NCI-H2227 treated with DMSO at 0.1 percent for 48 hours (cell line): Measurements from ENCODE around the gene EFHC2.

ENCODE experiments used
- DNase-seq: peaks from one replicate; lab custom pipeline; 2025; lab: John Stamatoyannopoulos, UW

EFHC2 gene

DNA sequence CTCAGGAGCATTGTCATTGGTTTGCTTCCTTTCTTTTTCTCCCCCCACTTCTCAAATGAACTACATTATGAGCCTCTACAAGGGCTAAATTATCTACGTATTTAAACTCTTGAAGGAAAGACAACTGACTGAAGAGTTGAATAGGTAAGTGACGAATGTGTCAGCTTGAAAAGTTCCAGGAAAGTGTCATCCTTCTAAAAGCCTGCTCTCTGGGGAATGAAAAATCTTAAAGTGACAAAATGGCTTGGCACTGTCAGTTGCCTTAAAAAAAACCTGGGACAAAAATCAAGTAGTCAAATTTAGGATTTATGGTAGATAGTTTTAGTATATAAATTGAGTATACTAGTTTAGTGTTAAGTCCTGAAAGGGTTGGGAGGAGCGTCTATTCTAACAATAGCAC lies 196.3 kb downstream of the EFHC2 start:
- DNase-seq = no peak

- DNase-seq = no peak
These were observed 199.1 kb downstream of the EFHC2 start for GRCh38 chrX:44144177-44144945.

DNA sequence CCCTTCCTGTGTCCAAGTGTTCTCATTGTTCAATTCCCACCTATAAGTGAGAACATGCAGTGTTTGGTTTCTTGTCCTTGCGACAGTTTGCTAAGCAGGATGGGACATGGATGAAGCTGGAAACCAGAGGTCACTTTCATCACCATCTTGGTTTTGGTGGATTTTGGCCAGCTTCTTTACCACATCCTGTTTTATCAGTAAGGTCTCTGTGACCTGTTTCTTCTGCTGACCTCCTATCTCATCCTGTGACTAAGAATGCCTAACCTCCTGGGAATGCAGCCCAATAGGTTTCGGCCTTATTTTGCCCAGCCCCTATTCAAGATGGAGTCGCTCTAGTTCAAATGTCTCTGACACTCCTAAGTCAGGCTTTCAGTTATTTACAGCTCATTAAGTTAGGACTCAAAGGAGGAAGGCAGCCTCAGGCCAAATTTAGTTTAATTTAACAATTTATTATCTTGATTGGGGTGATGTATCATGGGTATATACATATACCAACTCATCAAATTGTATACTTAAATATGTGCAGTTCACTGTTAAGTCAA lies 200.3 kb downstream of the EFHC2 start:
- no peak for DNase-seq

- no peak for DNase-seq
These were observed 213.3 kb downstream of the EFHC2 start for GRCh38 chrX:44130189-44130588.

GRCh38 chrX:44113337-44113736 lies 230.1 kb downstream of the EFHC2 start:
- no peak for DNase-seq

- DNase-seq = no peak
These were observed 236.6 kb downstream of the EFHC2 start for GRCh38 chrX:44106864-44107263.

DNA sequence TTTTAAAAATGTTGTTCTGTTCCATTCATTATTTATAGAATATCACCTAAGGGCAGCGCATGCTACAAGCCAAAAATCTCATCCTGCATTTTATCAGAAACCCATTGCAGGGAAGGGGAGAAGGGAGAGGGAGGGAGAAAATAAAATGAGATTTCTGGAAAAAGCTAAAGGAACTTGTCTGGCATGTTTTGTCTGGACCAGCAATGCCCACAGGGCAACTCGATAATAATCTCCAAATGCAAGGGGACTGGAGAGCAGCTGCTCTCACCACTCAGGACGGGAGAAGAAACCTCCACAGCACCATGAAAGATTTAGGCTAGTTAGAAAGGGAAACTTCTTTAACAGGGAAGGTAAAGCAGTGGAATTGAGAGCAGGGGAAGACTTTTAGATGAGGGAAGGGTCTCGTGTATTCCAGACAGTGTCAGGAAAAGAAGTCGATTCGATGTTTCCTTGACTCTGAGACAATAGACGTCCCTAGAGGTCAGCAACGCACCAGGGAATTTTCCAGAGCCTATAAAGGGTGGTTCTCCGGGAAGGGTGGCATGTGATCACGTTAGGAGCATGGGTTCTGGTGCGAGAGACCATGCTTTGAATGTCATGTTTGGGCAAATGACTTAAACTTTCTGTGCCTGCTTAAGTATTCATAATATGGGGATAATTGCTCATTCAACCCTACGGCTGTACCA lies 238.1 kb downstream of the EFHC2 start:
- DNase-seq = no peak

DNA sequence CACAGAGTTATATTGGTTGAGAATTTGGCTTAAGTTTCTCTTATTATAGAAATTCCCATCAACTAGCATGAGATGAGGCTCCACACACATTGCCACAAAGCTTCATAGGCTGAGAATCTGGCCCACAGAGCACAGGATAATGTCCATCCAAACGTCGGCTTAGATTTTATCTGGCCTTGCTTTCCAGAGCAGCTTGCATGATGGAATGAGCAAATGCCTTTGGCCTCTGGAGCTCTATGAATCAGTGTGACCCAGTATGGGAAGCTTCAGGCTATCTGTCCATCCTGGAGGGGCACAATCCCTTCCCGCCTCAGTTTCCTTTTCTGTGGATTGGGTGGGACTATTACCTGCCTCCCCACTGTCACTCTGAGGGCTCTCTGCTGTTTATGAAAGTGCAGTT lies 238.8 kb downstream of the EFHC2 start:
- no peak for DNase-seq

DNA sequence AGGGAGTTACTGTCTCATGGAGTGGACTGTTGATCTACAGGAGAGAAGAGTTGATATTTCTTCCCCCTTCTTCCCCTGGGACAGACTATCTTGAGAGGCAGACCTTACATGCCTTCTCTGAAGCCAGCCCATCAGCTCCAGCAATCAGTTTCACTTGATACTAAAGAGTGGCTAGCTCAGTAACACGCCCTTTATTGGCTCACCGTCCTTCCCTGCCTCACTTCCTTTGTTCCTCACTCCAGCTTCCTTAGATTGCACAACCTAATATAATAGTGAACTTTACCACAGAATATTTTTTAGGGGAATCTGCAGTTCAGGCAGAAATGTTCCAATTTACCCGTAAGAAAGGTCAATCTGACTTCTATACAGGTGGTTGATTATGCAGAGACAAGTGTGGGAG lies 242.2 kb downstream of the EFHC2 start:
- DNase-seq = no peak

DNA sequence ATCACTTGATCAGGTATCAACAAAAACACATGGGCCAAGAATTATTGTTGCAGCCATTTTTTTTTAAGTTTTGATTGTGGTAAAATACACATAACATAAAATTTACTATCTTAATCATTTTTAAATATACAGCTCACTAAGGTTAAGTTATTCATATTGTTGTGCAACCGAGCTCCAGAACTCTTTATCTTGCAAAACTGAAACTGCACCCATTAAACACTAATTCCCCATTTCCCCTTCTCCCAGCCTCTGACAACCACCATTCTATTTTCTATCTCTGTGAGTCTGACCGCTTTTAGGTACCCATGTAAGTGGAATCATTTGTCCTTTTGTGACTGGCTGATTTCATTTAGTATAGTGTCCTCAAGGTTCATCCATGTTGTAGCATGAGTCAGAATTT lies 244.1 kb downstream of the EFHC2 start:
- DNase-seq = no peak
